Activated CD8-positive, alpha-beta T cell treated with anti-CD3 and anti-CD28 coated beads for 36 hours (primary cell): ENCODE measurements around the gene TNFSF11. TPM values are rescaled to one million over a fixed set of nuclear protein-coding genes. Genes with fewer than 3 reads are reported as not detected.
A peak's percentile ranks its signal among the peaks of the same experiment; 100 is the strongest.
"Not testable (repeated sequence)": the region's sequence is repeated elsewhere in the genome, so short reads cannot be mapped to it uniquely, and the experiment has no call there.

ENCODE experiments used
- ATAC-seq: fragments of 200-7000 bp; cut with Tn5 transposase; one replicate; pipeline ENCODE4 v1.10.0; 2021; ENCODE audit warnings: mild to moderate bottlenecking, moderate library complexity
- CTCF ChIA-PET: fragments of 350-600 bp; sonication (Branson Sonifier 250); formaldehyde crosslinking; loops from one replicate; lab custom pipeline; 2021; ENCODE audit warnings: antibody characterized with exemption; lab: Charles Lee
- POLR2A ChIA-PET: fragments of 350-600 bp; sonication (Branson Sonifier 250); formaldehyde crosslinking; loops from one replicate; lab custom pipeline; 2021; ENCODE audit warnings: antibody characterized with exemption; lab: Charles Lee
- DNase-seq: peaks from one replicate; pipeline ENCODE4 v3.0.0-alpha.2; 2020
- H3K27ac Mint-ChIP-seq: one replicate; pipeline ENCODE4 v1.8.0; 2021; ENCODE audit warnings: mild to moderate bottlenecking, mixed read lengths
- H3K27me3 Mint-ChIP-seq: one replicate; pipeline ENCODE4 v1.8.0; 2021; ENCODE audit warnings: mixed read lengths
- H3K36me3 Mint-ChIP-seq: one replicate; pipeline ENCODE4 v1.8.0; 2021; ENCODE audit warnings: low read depth, mixed read lengths
- H3K4me1 Mint-ChIP-seq: one replicate; pipeline ENCODE4 v1.8.0; 2021; ENCODE audit warnings: low read depth, mixed read lengths
- H3K4me3 Mint-ChIP-seq: one replicate; pipeline ENCODE4 v1.8.0; 2021; ENCODE audit warnings: mild to moderate bottlenecking, moderate library complexity, mixed read lengths
- H3K9me3 Mint-ChIP-seq: one replicate; pipeline ENCODE4 v1.8.0; 2021; ENCODE audit warnings: mixed read lengths
- CTCF ChIP-seq: fragments of 200-600 bp; IDR thresholded peaks from one replicate; pipeline ENCODE4 v1.8.0; 2022; ENCODE audit warnings: antibody characterized with exemption, mild to moderate bottlenecking
- intact Hi-C: fragments of 100-400 bp; cut with micrococcal nuclease; formaldehyde crosslinking; loops from one replicate; pipeline ENCODE4 v1.10.0; 2022
- total RNA-seq, 2 experiments: library from RNA; stranded (reverse); gene quantifications; one replicate each; pipeline ENCODE4 v1.2.3, GENCODE V29; 2021

Gene TNFSF11
- total RNA-seq, 2 experiments from 2014 or later, result 1.9 TPM

GRCh38 chr13:42549552-42549936 lies 24.4 kb upstream of the TNFSF11 start:
- POLR2A ChIA-PET, result no interaction called here
- no peak overlapping the region for H3K27ac Mint-ChIP-seq
- intact Hi-C loops, result no loop called here

DNA sequence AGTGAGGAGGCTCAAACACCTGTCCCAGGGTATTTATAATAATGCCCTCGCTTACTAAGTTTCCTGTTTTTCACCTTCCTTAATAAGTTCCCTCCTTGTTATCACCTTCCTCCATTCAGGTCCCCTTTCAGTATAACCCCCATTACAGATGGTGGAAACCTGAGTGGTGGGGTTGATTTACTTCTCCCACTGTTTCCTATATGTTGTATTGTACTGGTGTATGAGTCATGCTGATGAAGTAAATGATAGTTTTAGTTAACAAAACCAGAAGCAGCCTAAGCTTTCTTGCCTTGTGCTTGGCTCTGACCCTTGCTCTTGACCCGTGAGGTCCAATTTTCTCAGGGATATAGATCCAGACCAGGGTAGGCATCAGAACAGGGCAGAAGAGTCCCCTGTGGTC lies 22.3 kb upstream of the TNFSF11 start:
- Mint-ChIP-seq H3K4me3 (no peak overlapping the region), H3K27ac (no peak overlapping the region), H3K4me1 (peaks cover 20% of the 10 kb centered on the region), H3K27me3 (peaks cover 8% of the 10 kb centered on the region), H3K36me3 (no peaks in the 10 kb centered on the region), H3K9me3 (no peaks in the 10 kb centered on the region)
- ChIA-PET POLR2A (no interaction called here), CTCF (no interaction called here)
- DNase-seq (no peak), ATAC-seq (no peak)
- no peak for TF ChIP-seq CTCF
- intact Hi-C loops, result no loop called here

More at GRCh38 chr13:42549552-42549936, 24.4 kb upstream of the TNFSF11 start:
- ATAC-seq (peak; percentile 27), DNase-seq (peak; percentile 17)
- no peak for TF ChIP-seq CTCF
- Mint-ChIP-seq H3K27me3 (peaks cover 8% of the 10 kb centered on the region), H3K9me3 (no peaks in the 10 kb centered on the region), H3K36me3 (no peaks in the 10 kb centered on the region), H3K4me3 (no peak overlapping the region), H3K4me1 (peaks cover 20% of the 10 kb centered on the region)
- CTCF ChIA-PET, result no interaction called here

- Mint-ChIP-seq H3K27me3 (peaks cover 8% of the 10 kb centered on the region), H3K36me3 (no peaks in the 10 kb centered on the region), H3K27ac (no peak overlapping the region), H3K4me1 (peaks cover 10% of the 10 kb centered on the region), H3K9me3 (no peaks in the 10 kb centered on the region), H3K4me3 (no peak overlapping the region)
- no peak for ATAC-seq
- no peak for TF ChIP-seq CTCF
- DNase-seq, result no peak
- intact Hi-C loops, result no loop called here
- POLR2A ChIA-PET, result no interaction called here
- CTCF ChIA-PET, result no interaction called here
These were observed 20.6 kb upstream of the TNFSF11 start for GRCh38 chr13:42553098-42554046.

DNA sequence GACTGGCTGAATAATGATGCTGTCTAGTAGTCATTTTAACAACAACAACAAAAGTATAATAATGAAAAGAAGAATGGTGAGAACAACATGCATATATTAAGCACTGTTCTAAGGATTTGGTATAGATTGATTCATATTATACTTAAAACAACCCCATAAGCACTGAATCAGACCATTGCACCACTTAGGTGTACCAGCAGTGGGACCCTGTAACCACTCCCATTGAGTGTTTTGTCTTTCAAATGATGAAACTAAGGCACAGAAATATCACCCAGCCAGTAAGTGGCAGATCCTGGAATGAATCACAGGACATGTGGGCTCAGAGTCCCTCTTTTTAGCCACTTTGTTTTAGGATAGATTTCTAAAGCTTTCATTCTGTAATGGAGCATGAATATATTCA lies 14.9 kb upstream of the TNFSF11 start:
- Mint-ChIP-seq H3K4me3 (no peak overlapping the region), H3K4me1 (peaks cover 7% of the 10 kb centered on the region), H3K27me3 (peaks cover 2% of the 10 kb centered on the region), H3K36me3 (no peaks in the 10 kb centered on the region), H3K9me3 (no peaks in the 10 kb centered on the region), H3K27ac (no peak overlapping the region)
- ChIA-PET CTCF (no interaction called here), POLR2A (no interaction called here)
- TF ChIP-seq CTCF, result no peak
- no peak for DNase-seq
- intact Hi-C loops, result no loop called here
- no peak for ATAC-seq

GRCh38 chr13:42559573-42560218 lies 14.3 kb upstream of the TNFSF11 start:
- DNase-seq, H3K27ac Mint-ChIP-seq, intact Hi-C loops, H3K4me3 Mint-ChIP-seq, H3K27me3 Mint-ChIP-seq, H3K36me3 Mint-ChIP-seq, H3K4me1 Mint-ChIP-seq, H3K9me3 Mint-ChIP-seq, ATAC-seq, POLR2A ChIA-PET: not testable (repeated sequence)
- CTCF ChIA-PET, result interaction anchor here (0.7 kb wide), 1 partner anchor 57 kb away, joined by 3 read pairs; no protein-coding TSS in a partner anchor

GRCh38 chr13:42560320-42560719 lies 13.6 kb upstream of the TNFSF11 start:
- H3K27me3 Mint-ChIP-seq, H3K27ac Mint-ChIP-seq, H3K9me3 Mint-ChIP-seq, ATAC-seq, H3K4me1 Mint-ChIP-seq, intact Hi-C loops, H3K4me3 Mint-ChIP-seq, DNase-seq, POLR2A ChIA-PET, H3K36me3 Mint-ChIP-seq: not testable (repeated sequence)
- CTCF ChIA-PET, result interaction anchor here (0.7 to 1.4 kb wide), 2 partner anchors 57 to 79 kb away, joined by 3 read pairs; no protein-coding TSS in a partner anchor
